Epidermal melanocyte (primary cell): ENCODE results near the gene SUSD2.
"Not testable (repeated sequence)": the region's sequence is repeated elsewhere in the genome, so short reads cannot be mapped to it uniquely, and the experiment has no call there.

Experiments
- DNase-seq: peaks from one replicate; pipeline ENCODE4 v3.0.0; 2011; ENCODE audit warnings: low spot score; ENCODE audit not compliant: insufficient read length

The SUSD2 gene

DNA sequence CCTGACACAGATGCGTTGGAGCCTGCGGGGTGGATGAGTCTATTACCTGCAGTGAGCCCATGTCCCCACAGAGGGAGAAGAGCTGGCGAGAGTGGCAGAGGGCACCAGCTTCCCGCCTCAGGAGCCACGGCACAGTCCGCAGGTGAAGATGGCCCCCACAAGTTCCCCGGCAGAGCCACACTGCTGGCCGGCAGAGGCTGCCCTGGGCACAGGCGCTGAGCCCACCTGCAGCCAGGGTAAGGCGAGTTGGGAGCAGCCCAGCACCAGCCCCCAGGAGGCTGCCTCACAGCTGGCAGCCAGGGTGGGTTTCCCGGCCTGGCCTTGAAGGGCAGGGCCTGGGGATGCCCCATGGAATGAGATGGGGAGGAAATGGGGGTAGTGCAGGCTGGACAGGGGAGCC, 5.2 kb upstream of the SUSD2 start:
- DNase-seq = no peak

DNA sequence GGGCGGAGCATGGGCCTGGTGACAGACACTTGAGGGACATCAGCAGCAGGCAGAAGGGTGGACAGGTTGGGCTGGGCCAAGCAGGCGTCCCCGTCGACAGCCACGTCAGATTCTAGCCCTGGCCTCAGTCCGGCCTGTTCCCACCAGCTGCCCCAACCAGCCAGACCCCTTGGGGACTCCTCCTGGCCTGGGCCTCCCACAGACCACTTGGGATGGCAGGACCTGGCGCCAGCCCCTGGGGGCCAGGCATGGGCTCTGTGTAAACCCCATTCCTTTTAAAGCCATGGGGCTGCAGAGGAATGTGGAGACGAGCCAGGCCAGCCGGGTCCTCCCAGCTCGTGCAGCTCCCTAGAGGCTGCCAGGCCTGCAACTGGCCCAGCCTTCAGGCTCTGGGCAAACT, 4.7 kb upstream of the SUSD2 start:
- no peak for DNase-seq

DNA sequence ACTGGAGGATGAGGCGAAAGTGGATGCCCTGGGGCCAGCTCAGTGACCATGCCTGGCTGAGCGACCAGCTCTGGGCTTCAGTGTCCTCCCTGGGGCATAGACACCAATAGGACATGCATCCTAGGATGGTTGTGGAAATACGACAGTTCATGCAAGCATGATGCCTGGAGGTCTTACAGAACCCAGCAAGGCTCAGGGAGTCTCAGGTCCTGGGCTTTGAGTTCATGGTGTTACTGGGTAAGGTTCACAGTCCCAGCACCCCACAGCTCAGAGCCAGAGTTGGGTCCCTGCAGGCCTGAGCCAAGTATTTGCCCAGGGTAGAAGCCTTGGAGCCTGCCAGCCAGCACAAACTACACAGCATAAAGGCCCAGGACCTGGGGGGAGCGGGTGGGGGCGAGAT, 4.2 kb upstream of the SUSD2 start:
- DNase-seq = no peak

DNA sequence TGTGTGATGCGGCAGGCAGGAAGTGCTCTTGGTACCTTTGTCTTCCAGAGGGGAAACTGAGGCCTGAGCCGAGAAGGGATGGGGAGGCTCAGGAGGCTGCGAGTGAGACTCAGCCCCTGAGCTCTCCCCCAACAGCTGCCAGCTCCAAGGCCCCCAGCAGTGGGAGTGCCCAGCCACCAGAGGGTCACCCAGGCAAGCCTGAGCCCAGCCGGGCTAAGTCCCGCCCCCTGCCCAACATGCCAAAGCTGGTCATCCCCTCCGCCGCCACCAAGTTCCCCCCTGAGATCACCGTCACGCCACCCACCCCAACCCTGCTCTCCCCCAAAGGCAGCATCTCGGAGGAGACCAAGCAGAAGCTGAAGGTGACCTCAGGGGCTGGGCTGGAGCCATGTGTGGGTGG, 3.8 kb upstream of the SUSD2 start:
- DNase-seq = no peak

GRCh38 chr22:24178021-24178431, 3.3 kb upstream of the SUSD2 start:
- DNase-seq = no peak

DNA sequence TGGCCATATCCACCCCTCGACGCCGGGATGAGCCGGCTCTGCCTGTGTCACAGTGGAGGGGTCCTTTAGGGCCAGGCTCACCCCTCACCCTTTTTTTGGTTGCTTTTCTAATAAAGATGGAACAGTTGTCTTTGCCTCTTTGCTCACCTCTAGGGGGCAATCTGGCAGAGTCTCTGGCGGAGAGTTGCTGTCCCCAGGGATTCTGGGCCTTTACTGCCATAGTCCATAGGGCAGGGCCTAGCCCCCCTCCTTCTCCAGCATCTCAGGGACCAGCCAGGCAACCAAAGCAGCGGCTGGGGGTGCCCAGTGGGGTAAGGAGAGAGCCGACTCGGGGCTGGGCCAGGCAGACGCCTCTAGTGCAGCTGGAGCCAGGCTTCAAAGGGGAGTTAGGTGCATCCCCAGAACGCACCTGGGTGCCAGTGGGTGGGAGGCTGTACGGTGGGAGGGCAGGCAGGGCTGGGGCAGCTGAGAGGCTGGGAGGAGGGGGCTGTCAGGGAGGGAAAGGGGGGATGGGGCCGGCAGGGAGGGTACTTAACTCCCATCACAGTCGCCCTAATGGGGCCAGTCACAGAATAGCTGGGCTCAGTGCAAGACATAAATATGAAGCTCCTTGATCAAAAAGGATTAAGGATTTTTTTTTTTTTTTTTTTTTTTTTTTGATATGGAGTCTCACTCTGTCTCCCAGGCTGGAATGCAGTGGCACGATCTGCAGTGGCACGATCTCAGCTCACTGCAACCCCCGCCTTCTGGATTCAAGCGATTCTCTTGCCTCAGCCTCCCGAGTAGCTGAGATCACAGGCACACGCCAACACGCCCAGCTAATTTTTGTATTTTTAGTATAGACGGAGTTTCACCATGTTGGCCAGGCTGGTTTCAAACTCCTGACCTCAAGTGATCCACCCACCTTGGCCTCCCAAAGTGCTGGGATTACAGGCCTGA, 2.5 kb upstream of the SUSD2 start:
- no peak for DNase-seq

DNA sequence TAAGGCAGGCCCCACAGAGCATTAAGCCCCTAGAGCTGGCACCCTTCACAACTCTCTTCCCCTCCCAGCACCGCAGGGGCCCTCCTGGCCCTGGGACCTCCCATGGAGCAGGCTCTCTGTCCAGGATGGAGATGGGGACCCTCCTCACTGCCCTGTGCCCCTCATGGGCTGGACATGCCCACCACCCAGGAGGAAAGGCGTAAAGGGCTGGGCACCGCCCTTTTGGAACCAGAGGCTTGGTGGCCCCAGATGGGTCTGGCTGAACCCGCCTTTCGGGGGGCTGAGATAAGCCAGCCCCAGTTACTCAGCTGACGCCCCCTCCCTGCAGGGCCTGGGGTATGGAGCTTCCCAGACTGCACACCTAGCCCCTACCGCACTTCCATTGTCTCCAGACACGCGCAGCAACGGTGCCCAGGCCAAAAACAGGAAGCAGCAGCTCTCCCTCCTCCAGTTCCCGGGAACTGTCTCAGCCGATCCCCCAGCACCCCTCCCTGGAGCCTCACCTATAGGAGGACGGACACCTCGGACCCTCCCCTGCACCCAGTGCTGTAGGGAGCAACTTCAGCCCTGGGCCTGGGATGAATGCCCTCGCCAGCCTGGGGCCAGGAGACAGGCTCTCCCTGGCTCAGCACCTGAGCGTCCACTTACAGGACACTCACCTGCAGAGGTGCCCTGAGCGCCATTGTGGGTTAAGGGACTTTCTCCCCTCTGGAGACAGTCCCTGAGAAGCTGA, 1.6 kb upstream of the SUSD2 start:
- DNase-seq = no peak

- DNase-seq = no peak
Measured at GRCh38 chr22:24180316-24181087, 785 bp upstream of the SUSD2 start.

- DNase-seq = no peak
Measured at GRCh38 chr22:24181996-24182899, 961 bp downstream of the SUSD2 start.

GRCh38 chr22:24182900-24183246, 1.6 kb downstream of the SUSD2 start:
- not testable (repeated sequence) for DNase-seq

DNA sequence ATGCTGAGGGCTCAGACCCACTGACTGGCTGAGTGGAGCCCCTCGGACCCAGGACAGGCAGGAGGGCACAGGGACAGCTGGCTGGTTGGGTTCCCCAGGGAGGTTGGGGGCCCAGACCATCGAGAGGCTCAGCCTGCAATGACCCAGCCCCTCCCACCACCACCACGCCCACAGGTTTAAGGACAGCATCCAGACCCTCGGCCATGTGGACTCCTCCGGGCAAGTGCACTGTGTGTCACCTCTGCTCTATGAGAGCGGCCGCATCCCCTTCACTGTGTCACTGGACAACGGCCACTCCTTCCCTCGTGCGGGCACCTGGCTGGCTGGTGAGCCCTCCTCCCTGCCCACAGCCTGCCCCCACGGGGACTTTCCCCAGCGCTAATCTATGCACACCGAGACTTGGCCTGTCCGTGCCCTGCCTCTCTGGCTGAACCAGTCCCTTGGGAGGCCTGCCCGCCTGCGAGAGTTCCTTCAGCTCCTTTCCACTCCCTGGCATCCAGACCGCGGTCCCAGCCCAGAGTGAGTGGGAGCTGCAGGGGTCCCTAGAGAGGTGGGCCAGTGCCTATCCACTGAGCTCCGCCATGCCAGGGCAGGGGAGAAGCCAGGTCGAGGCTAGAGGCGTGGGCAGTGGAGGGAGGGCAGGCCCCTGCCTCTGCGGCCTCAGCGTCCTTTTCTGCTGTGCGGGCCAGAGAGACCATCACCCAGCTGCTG, 2.2 kb downstream of the SUSD2 start:
- no peak for DNase-seq

DNA sequence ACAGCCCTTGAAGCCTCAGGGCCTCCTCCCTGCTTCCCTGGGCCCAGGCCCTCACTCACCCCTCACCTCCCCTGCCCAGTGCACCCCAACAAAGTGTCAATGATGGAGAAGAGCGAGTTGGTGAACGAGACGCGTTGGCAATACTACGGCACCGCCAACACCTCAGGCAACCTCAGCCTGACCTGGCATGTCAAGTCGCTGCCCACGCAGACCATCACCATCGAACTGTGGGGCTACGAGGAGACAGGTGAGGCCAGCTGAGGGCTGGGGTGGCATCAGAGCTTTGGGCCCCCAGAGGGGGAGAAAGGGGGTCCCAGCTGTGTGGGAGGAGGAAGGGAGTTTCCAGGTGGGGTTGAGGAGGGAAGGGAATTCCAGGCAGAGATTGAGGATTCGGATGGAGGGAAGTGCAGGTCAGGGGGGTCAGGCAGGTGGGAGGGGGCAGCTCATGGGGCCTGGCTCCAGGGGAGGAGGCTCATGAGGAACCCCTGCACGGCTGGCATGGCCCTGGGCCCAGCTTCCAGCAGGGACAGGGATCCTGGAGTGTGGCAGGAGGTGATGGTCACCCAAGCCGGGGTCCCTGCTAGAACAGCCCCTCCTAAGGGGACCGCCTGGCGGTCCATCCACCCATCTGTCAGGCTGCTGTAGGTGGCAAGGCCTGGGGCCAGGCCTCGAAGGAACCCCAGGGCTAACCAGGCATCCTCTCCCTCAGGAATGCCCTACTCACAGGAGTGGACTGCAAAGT, 2.9 kb downstream of the SUSD2 start:
- no peak for DNase-seq

- DNase-seq = no peak
Measured at GRCh38 chr22:24185001-24185500, 3.8 kb downstream of the SUSD2 start.

GRCh38 chr22:24185501-24186351, 4.4 kb downstream of the SUSD2 start:
- no peak for DNase-seq

DNA sequence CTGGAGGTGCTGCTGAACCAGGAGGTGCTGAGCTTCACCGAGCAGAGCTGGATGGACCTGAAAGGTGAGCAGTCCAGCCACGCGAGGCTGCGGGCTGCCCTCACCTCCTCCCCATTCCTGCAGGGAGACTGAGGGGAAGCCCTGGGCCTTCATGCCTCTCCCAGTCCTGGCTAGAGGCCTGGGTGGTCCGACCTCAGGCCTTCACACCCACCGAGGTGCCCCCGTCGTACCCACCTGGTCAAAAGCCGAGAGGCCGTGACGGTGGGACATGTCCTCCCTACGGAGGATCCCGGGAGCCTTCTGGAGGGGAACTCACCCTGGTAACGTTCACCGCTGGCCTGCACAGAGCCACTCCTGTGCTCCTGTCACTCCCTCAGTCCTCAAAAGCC, 5.1 kb downstream of the SUSD2 start:
- no peak for DNase-seq

DNA sequence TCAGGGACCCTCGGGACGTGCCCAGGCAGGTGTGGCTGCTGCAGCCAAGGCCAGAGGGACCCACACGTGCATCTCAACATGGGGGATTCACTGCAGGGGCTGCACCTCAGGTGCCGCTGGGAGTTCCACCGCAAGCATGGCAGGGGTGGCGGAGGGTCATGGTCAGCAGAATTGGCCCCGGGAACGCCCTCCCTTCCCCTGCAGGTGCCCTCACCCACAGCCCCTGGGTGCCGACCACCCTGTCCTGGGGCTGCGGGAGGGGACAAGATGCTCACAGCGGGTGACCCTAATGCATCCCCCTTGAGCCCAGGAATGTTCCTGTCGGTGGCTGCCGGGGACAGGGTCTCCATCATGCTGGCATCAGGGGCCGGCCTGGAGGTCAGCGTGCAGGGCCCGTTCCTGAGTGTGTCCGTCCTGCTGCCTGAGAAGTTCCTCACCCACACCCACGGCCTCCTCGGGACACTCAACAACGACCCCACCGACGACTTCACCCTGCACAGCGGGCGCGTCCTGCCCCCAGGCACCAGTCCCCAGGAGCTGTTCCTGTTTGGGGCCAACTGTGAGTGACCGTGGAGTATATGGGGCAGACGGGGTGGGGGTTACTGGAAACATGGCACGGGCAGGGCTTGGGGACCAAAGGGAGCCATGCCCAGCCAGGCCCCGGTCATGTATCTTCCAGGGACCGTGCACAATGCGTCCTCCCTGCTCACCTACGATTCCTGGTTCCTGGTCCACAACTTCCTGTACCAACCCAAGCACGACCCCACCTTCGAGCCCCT, 5.8 kb downstream of the SUSD2 start:
- no peak for DNase-seq

DNA sequence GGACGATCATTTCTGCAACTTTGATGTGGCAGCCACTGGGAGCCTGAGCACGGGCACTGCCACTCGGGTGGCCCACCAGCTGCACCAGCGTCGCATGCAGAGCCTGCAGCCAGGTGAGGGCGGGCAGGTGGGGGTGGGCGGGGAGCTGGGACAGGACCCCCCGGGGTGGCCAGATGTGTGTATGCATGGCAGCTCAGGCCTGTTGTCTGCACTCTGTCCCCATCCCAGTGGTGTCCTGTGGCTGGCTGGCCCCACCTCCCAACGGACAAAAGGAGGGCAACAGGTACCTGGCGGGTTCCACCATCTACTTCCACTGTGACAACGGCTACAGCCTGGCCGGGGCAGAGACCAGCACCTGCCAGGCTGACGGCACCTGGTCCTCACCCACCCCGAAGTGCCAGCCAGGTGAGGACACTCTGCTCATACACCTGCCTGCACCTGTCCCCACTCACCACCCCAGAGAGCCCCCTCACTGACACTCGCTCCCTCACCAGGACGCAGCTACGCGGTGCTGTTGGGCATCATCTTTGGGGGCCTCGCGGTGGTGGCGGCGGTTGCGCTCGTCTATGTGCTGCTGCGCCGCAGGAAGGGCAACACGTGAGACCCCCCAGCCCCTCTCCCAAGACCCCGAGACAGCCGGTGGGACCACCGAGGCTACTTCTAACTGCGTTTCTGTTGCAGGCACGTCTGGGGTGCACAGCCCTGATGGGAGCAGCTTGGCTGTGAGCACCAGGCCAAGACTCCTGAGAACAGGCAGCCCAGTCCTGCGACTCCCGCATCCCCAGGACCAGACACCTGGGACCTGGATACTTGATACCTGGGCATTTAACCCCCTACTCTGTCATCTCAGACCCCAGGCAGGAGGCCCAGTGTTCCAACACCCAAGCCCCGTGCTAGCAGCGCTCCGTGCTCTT, 6.7 kb downstream of the SUSD2 start:
- no peak for DNase-seq
